ENCODE measurements around the gene SLC22A2.

DNA sequence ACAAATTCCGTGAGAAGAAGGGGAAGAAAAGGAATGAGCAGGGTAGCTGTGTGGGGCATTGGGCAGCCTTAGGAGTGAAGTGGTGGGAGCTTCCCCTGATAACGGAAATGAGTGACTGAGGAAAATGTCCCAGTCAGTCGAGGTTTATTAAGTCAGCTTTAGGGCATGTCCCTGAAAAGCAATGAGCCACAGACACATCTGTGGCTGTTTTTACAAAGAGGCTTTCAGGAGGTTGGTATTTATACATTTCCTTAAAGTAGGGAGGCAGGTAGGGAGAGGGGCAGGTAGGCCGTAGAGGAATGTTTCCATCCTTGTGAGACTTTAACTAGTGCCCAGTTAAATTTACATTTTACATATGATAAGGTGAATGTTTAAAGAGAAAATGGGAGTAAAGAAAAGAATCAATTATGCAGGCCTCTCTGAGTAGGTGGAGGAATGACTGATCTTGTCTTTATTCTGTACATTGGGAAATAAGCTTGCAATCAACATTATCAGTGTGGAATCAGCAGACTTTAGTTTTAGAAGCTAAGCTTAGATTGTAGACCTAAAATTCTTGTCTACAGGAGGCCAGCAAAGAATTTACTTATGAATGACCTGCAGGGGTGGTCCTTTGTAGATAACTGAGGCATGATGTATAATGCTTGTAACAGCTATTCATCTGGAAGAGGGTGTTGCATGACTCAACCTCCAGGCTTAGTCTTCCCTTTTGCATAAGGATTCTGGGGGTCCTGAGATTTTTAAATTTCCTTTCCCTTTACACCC lies 18.5 kb downstream of the SLC22A2 start:
- TF ChIP-seq CTCF (IDR thresholded peaks at IDR 0.05) (no peak), POLR2AphosphoS5 (IDR thresholded peaks at IDR 0.05) (no peak), POLR2A (IDR thresholded peaks at IDR 0.05) (no peak), EP300 (IDR thresholded peaks at IDR 0.05; ENCODE audit: low read depth) (no peak)
